Natural killer cell (primary cell): ENCODE results near the gene PCDHB5. TPM values are rescaled to one million over a fixed set of nuclear protein-coding genes. Genes with fewer than 3 reads are reported as not detected.
"Not testable (repeated sequence)": the region's sequence is repeated elsewhere in the genome, so short reads cannot be mapped to it uniquely, and the experiment has no call there.

Source experiments
- ATAC-seq, 3 donors: fragments of 150-1000 bp in 2 of 3; fragments of 200-7000 bp in 1 of 3; cut with Tn5 transposase; 1 replicate in 1 of 3; 2 replicates in 2 of 3; pipeline ENCODE4 v1.10.0; 2021; ENCODE audit warnings: mild to moderate bottlenecking in 2 of 3, moderate library complexity in 2 of 3
- DNase-seq, 2 donors: peaks; one replicate each; pipeline versions ENCODE4 v3.0.0 to v3.0.0-alpha.2; 2013 to 2021; ENCODE audit warnings: mixed read lengths in 1 of 2
- H3K27ac ChIP-seq: one replicate; pipeline ENCODE4 v1.5.1; 2013; ENCODE audit warnings: mild to moderate bottlenecking, low read length
- H3K27me3 ChIP-seq: one replicate; pipeline ENCODE4 v1.6.1; 2013; ENCODE audit warnings: low read length; ENCODE audit not compliant: control insufficient read depth, insufficient read depth
- H3K36me3 ChIP-seq: one replicate; pipeline ENCODE4 v1.6.1; 2013; ENCODE audit warnings: low read length; ENCODE audit not compliant: control insufficient read depth, insufficient read depth
- H3K4me1 ChIP-seq: one replicate; pipeline ENCODE4 v1.6.1; 2013; ENCODE audit warnings: low read length; ENCODE audit not compliant: control insufficient read depth, insufficient read depth
- H3K4me3 ChIP-seq: one replicate; pipeline ENCODE4 v1.5.1; 2013; ENCODE audit warnings: low read length
- H3K9me3 ChIP-seq: one replicate; pipeline ENCODE4 v1.6.1; 2013; ENCODE audit warnings: low read length; ENCODE audit not compliant: control insufficient read depth, insufficient read depth
- H3K27ac Mint-ChIP-seq, 2 donors: one replicate each; pipeline ENCODE4 v1.8.0; 2022; ENCODE audit warnings: mild to moderate bottlenecking in 2 of 2, mixed read lengths in 2 of 2, moderate library complexity in 1 of 2
- H3K27me3 Mint-ChIP-seq, 2 donors: one replicate each; pipeline ENCODE4 v1.8.0; 2022; ENCODE audit warnings: low read depth in 2 of 2, mixed read lengths in 2 of 2
- H3K36me3 Mint-ChIP-seq: one replicate; pipeline ENCODE4 v1.8.0; 2022; ENCODE audit warnings: mixed read lengths
- H3K4me1 Mint-ChIP-seq, 2 donors: one replicate each; pipeline ENCODE4 v1.8.0; 2022; ENCODE audit warnings: mixed read lengths in 2 of 2
- H3K4me3 Mint-ChIP-seq: one replicate; pipeline ENCODE4 v1.8.0; 2022; ENCODE audit warnings: mild to moderate bottlenecking, moderate library complexity, mixed read lengths
- H3K9me3 Mint-ChIP-seq, 2 donors: one replicate each; pipeline ENCODE4 v1.8.0; 2022; ENCODE audit warnings: mixed read lengths in 2 of 2
- WGBS: methylation state at CpG from one replicate; pipeline ENCODE4 v1.1.7; 2013; ENCODE audit warnings: missing lambda C conversion rate; ENCODE audit not compliant: insufficient coverage; 5-methylcytosine and 5-hydroxymethylcytosine counted together
- intact Hi-C: fragments of 100-400 bp; cut with micrococcal nuclease; formaldehyde crosslinking; loops from one replicate; pipeline ENCODE4 v1.14.2; 2022
- total RNA-seq, 4 donors: library from RNA; stranded (reverse); fragments of 120-200 nt in 1 of 4; gene quantifications; one replicate each; pipeline versions ENCODE4 v1.2.3 to v1.2.4, GENCODE V29; 2013 to 2022
- TF ChIP-seq, protein P1 (sequence below): fragments of 200-600 bp; IDR thresholded peaks from one replicate; pipeline ENCODE4 v1.8.0; 2022; ENCODE audit warnings: antibody characterized with exemption

Gene PCDHB5
- total RNA-seq, 3 donors from 2014 or later (not counting 1 experiment from before 2014, with no cell fraction given) = not detected

- peaks cover 0 to 4% of the 10 kb centered on the region in 2 donors for H3K4me1 Mint-ChIP-seq
- Histone ChIP-seq H3K27ac (no peak within 1 kb of the TSS), H3K4me1 (no peaks in the 10 kb centered on the region), H3K36me3 (no peaks in the 10 kb centered on the region), H3K4me3 (no peak within 1 kb of the TSS), H3K27me3 (peaks cover 10% of the 10 kb centered on the region), H3K9me3 (peaks cover 16% of the 10 kb centered on the region)
- 29% methylated on average over 18 of the region's 19 CpGs for WGBS
- intact Hi-C loops = no loop called here
- DNase-seq (peak in 1 of 2 donors; percentile 42), ATAC-seq (no peak)
- TF ChIP-seq, protein P1, sequence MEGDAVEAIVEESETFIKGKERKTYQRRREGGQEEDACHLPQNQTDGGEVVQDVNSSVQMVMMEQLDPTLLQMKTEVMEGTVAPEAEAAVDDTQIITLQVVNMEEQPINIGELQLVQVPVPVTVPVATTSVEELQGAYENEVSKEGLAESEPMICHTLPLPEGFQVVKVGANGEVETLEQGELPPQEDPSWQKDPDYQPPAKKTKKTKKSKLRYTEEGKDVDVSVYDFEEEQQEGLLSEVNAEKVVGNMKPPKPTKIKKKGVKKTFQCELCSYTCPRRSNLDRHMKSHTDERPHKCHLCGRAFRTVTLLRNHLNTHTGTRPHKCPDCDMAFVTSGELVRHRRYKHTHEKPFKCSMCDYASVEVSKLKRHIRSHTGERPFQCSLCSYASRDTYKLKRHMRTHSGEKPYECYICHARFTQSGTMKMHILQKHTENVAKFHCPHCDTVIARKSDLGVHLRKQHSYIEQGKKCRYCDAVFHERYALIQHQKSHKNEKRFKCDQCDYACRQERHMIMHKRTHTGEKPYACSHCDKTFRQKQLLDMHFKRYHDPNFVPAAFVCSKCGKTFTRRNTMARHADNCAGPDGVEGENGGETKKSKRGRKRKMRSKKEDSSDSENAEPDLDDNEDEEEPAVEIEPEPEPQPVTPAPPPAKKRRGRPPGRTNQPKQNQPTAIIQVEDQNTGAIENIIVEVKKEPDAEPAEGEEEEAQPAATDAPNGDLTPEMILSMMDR = no peak
- H3K27me3 Mint-ChIP-seq = peaks cover 0 to 6% of the 10 kb centered on the region in 2 donors
- peaks cover 2 to 8% of the 10 kb centered on the region in 2 donors for H3K9me3 Mint-ChIP-seq
- no peak within 1 kb of the TSS for H3K27ac Mint-ChIP-seq
- peaks cover 10% of the 10 kb centered on the region for H3K36me3 Mint-ChIP-seq
- no peak within 1 kb of the TSS for H3K4me3 Mint-ChIP-seq
Measured at GRCh38 chr5:141100243-141100805, 34.7 kb upstream of the PCDHB5 start, which contains the start of gene PCDHB3. Gene PCDHB3, plus strand, starts transcription at chr5:141100473. Its CDS starts 177 bp downstream, at chr5:141100650.

DNA sequence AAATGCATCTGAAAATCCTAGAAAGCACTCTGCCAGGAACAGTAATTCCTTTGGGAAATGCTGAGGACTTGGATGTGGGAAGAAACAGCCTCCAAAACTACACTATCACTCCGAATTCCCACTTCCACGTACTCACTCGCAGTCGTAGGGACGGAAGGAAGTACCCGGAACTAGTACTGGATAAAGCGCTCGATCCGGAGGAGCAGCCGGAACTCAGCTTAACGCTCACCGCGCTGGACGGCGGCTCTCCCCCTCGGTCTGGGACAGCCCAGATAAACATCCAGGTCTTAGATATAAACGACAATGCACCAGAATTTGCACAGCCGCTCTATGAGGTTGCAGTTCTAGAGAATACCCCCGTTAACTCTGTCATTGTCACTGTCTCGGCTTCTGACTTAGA lies 33.9 kb upstream of the PCDHB5 start:
- TF ChIP-seq, protein P1 = no peak

DNA sequence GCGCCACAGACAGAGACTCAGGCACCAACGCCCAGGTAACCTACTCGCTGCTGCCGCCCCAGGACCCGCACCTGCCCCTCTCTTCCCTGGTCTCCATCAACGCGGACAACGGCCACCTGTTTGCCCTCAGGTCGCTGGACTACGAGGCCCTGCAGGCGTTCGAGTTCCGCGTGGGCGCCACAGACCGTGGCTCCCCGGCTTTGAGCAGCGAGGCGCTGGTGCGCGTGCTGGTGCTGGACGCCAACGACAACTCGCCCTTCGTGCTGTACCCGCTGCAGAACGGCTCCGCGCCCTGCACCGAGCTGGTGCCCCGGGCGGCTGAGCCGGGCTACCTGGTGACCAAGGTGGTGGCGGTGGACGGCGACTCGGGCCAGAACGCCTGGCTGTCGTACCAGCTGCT lies 32.9 kb upstream of the PCDHB5 start:
- H3K9me3 ChIP-seq = peaks cover 13% of the 10 kb centered on the region
- H3K36me3 Mint-ChIP-seq = peaks cover 10% of the 10 kb centered on the region
- H3K4me3 Mint-ChIP-seq, H3K9me3 Mint-ChIP-seq, intact Hi-C loops, ATAC-seq, H3K27me3 ChIP-seq, H3K27ac ChIP-seq, H3K36me3 ChIP-seq, H3K4me1 ChIP-seq, H3K27me3 Mint-ChIP-seq, DNase-seq, H3K27ac Mint-ChIP-seq, H3K4me1 Mint-ChIP-seq, H3K4me3 ChIP-seq: not testable (repeated sequence)
- WGBS = 44% methylated on average over 32 of the region's 39 CpGs

More for the DNA sequence above, 33.9 kb upstream of the PCDHB5 start:
- H3K27me3 ChIP-seq = peaks cover 7% of the 10 kb centered on the region
- ATAC-seq = no peak
- peaks cover 0 to 5% of the 10 kb centered on the region in 2 donors for H3K27me3 Mint-ChIP-seq
- no peak overlapping the region for H3K4me3 ChIP-seq
- no peak overlapping the region for H3K4me3 Mint-ChIP-seq
- H3K27ac ChIP-seq = no peak overlapping the region
- H3K9me3 Mint-ChIP-seq = peaks cover 2 to 8% of the 10 kb centered on the region in 2 donors
- H3K4me1 Mint-ChIP-seq = peaks cover 0 to 4% of the 10 kb centered on the region in 2 donors
- H3K27ac Mint-ChIP-seq = no peak overlapping the region
- peaks cover 10% of the 10 kb centered on the region for H3K36me3 Mint-ChIP-seq
- no peaks in the 10 kb centered on the region for H3K36me3 ChIP-seq
- H3K9me3 ChIP-seq = peaks cover 13% of the 10 kb centered on the region
- intact Hi-C loops = no loop called here
- no peak for DNase-seq
- 48% methylated on average over 20 of the region's 20 CpGs for WGBS
- no peaks in the 10 kb centered on the region for H3K4me1 ChIP-seq

DNA sequence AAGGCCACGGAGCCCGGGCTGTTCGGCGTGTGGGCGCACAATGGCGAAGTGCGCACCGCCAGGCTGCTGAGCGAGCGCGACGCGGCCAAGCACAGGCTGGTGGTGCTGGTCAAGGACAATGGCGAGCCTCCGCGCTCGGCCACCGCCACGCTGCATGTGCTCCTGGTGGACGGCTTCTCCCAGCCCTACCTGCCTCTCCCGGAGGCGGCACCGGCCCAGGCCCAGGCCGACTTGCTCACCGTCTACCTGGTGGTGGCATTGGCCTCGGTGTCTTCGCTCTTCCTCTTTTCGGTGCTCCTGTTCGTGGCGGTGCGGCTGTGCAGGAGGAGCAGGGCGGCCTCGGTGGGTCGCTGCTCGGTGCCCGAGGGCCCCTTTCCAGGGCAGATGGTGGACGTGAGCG lies 32.5 kb upstream of the PCDHB5 start:
- H3K27ac Mint-ChIP-seq, ATAC-seq, H3K9me3 Mint-ChIP-seq, H3K36me3 ChIP-seq, DNase-seq, H3K27me3 ChIP-seq, intact Hi-C loops, H3K27ac ChIP-seq, H3K27me3 Mint-ChIP-seq, H3K4me1 ChIP-seq, H3K4me3 Mint-ChIP-seq, H3K4me1 Mint-ChIP-seq, H3K4me3 ChIP-seq: not testable (repeated sequence)
- 43% methylated on average over 24 of the region's 38 CpGs for WGBS
- peaks cover 10% of the 10 kb centered on the region for H3K36me3 Mint-ChIP-seq
- H3K9me3 ChIP-seq = peaks cover 13% of the 10 kb centered on the region
